H9 (cell line): Measurements from ENCODE around the gene FRRS1L. TPM values are rescaled to one million over a fixed set of nuclear protein-coding genes. Genes with fewer than 3 reads are reported as not detected.

Experiments
- DNase-seq: peaks from one replicate; pipeline ENCODE4 v3.0.0-alpha.2; 2017
- H2AFZ ChIP-seq: one replicate; pipeline ENCODE4 v1.6.1; 2013; ENCODE audit warnings: mild to moderate bottlenecking, low read length, control low read depth, moderate library complexity
- H2AK5ac ChIP-seq: 2 replicates; pipeline ENCODE4 v1.6.1; 2013; ENCODE audit warnings: low read length, control low read depth, mixed read lengths; ENCODE audit not compliant: insufficient read length
- H2BK120ac ChIP-seq: one replicate; pipeline ENCODE4 v1.6.1; 2013; ENCODE audit warnings: low read depth, mild to moderate bottlenecking, low read length, control low read depth, inconsistent platforms; ENCODE audit not compliant: poor library complexity, severe bottlenecking
- H2BK12ac ChIP-seq: 2 replicates; pipeline ENCODE4 v1.6.1; 2013; ENCODE audit warnings: low read length, control low read depth, mixed read lengths, low read depth; ENCODE audit not compliant: insufficient read length
- H2BK15ac ChIP-seq: 2 replicates; pipeline ENCODE4 v1.6.1; 2013; ENCODE audit warnings: low read depth, low read length, control low read depth
- H2BK20ac ChIP-seq: one replicate; pipeline ENCODE4 v1.6.1; 2013; ENCODE audit warnings: low read depth, mild to moderate bottlenecking, low read length, control low read depth, inconsistent platforms; ENCODE audit not compliant: poor library complexity, severe bottlenecking
- H2BK5ac ChIP-seq: 2 replicates; pipeline ENCODE4 v1.6.1; 2013; ENCODE audit warnings: low read length, control low read depth, mixed read lengths; ENCODE audit not compliant: insufficient read length
- H3K14ac ChIP-seq: 2 replicates; pipeline ENCODE4 v1.6.1; 2013; ENCODE audit warnings: low read length, control low read depth; ENCODE audit not compliant: insufficient read depth
- H3K18ac ChIP-seq: 2 replicates; pipeline ENCODE4 v1.6.1; 2013; ENCODE audit warnings: low read depth, mild to moderate bottlenecking, mixed read lengths, low read length, control low read depth; ENCODE audit not compliant: insufficient read length
- H3K23ac ChIP-seq: 2 replicates; pipeline ENCODE4 v1.6.1; 2013; ENCODE audit warnings: low read length, control low read depth, mixed read lengths, low read depth; ENCODE audit not compliant: insufficient read length
- H3K23me2 ChIP-seq: 2 replicates; pipeline ENCODE4 v1.6.1; 2013; ENCODE audit warnings: low read depth, mild to moderate bottlenecking, mixed read lengths, low read length, control low read depth; ENCODE audit not compliant: insufficient read length, poor library complexity, severe bottlenecking
- H3K27ac ChIP-seq: 2 replicates; pipeline ENCODE4 v1.5.1; 2013; ENCODE audit warnings: low read length, control low read depth, mixed read lengths, low read depth; ENCODE audit not compliant: insufficient read length
- H3K27me3 ChIP-seq: 2 replicates; pipeline ENCODE4 v1.6.1; 2013; ENCODE audit warnings: low read length, control low read depth, inconsistent platforms; ENCODE audit not compliant: insufficient read depth
- H3K4ac ChIP-seq: 2 replicates; pipeline ENCODE4 v1.6.1; 2013; ENCODE audit warnings: low read depth, mild to moderate bottlenecking, control low read depth, inconsistent platforms, low read length, moderate library complexity
- H3K4me1 ChIP-seq: 2 replicates; pipeline ENCODE4 v1.6.1; 2013; ENCODE audit warnings: low read length, control low read depth, inconsistent platforms; ENCODE audit not compliant: insufficient read depth
- H3K4me2 ChIP-seq: 2 replicates; pipeline ENCODE4 v1.6.1; 2013; ENCODE audit warnings: low read length, control low read depth, mixed read lengths; ENCODE audit not compliant: insufficient read length, insufficient read depth
- H3K56ac ChIP-seq: 2 replicates; pipeline ENCODE4 v1.6.1; 2013; ENCODE audit warnings: low read depth, mild to moderate bottlenecking, mixed read lengths, low read length, control low read depth; ENCODE audit not compliant: insufficient read length
- H3K79me1 ChIP-seq: 2 replicates; pipeline ENCODE4 v1.6.1; 2013; ENCODE audit warnings: low read depth, mild to moderate bottlenecking, moderate library complexity, low read length, control low read depth, inconsistent platforms; ENCODE audit not compliant: insufficient read depth, poor library complexity, severe bottlenecking
- H3K79me2 ChIP-seq: 2 replicates; pipeline ENCODE4 v1.6.1; 2013; ENCODE audit warnings: low read length, control low read depth, inconsistent platforms; ENCODE audit not compliant: insufficient read depth
- H3K9ac ChIP-seq: 2 replicates; pipeline ENCODE4 v1.6.1; 2013; ENCODE audit warnings: low read length, control low read depth, mixed read lengths; ENCODE audit not compliant: insufficient read length; ENCODE audit errors: extremely low read depth
- H3K9me3 ChIP-seq: one replicate; pipeline ENCODE4 v1.6.1; 2013; ENCODE audit warnings: low read depth, low read length, inconsistent platforms; ENCODE audit not compliant: control insufficient read depth
- H3T11ph ChIP-seq: one replicate; pipeline ENCODE4 v1.6.1; 2013; ENCODE audit warnings: mild to moderate bottlenecking, low read length, control low read depth, inconsistent platforms
- H4K20me1 ChIP-seq: one replicate; pipeline ENCODE4 v1.6.1; 2013; ENCODE audit not compliant: control insufficient read depth, insufficient read length, insufficient read depth
- H4K5ac ChIP-seq: 2 replicates; pipeline ENCODE4 v1.6.1; 2013; ENCODE audit warnings: low read depth, mild to moderate bottlenecking, mixed read lengths, low read length, control low read depth; ENCODE audit not compliant: insufficient read length
- H4K8ac ChIP-seq: replicated peaks from 2 replicates; pipeline ENCODE4 v1.6.1; 2013; ENCODE audit warnings: low read length, control low read depth, mixed read lengths, low read depth; ENCODE audit not compliant: insufficient read length
- H4K91ac ChIP-seq: 2 replicates; pipeline ENCODE4 v1.6.1; 2013; ENCODE audit warnings: low read depth, mild to moderate bottlenecking, moderate library complexity, mixed read lengths, low read length, control low read depth; ENCODE audit not compliant: insufficient read length
- H3K27ac Mint-ChIP-seq, 3 experiments: 2 replicates in 2 of 3; 3 replicates in 1 of 3; pipeline ENCODE4 v1.8.0; 2020 to 2021; ENCODE audit warnings: mixed read lengths in 3 of 3, mild to moderate bottlenecking in 1 of 3, moderate library complexity in 1 of 3
- H3K27me3 Mint-ChIP-seq: 2 replicates; pipeline ENCODE4 v1.8.0; 2021; ENCODE audit warnings: low read depth, mild to moderate bottlenecking, moderate library complexity, mixed read lengths
- H3K36me3 Mint-ChIP-seq, 3 experiments: 2 replicates in 2 of 3; 3 replicates in 1 of 3; pipeline ENCODE4 v1.8.0; 2020 to 2021; ENCODE audit warnings: low read depth in 3 of 3, mixed read lengths in 3 of 3; ENCODE audit not compliant: insufficient read depth in 1 of 3
- H3K4me1 Mint-ChIP-seq, 2 experiments: 2 replicates each; pipeline ENCODE4 v1.8.0; 2020; ENCODE audit warnings: mixed read lengths in 2 of 2
- H3K4me3 Mint-ChIP-seq, 2 experiments: 2 replicates in 1 of 2; 3 replicates in 1 of 2; pipeline ENCODE4 v1.8.0; 2020 to 2021; ENCODE audit warnings: mild to moderate bottlenecking in 2 of 2, mixed read lengths in 2 of 2, moderate library complexity in 1 of 2
- H3K9me3 Mint-ChIP-seq, 2 experiments: 2 replicates in 1 of 2; 3 replicates in 1 of 2; pipeline ENCODE4 v1.8.0; 2020; ENCODE audit warnings: mild to moderate bottlenecking in 2 of 2, mixed read lengths in 2 of 2, moderate library complexity in 1 of 2
- CTCF ChIP-seq: fragments of 200-600 bp; sonication (generic); conservative IDR thresholded peaks from 3 replicates; pipeline ENCODE4 v1.8.0; 2021; ENCODE audit warnings: antibody characterized with exemption, mild to moderate bottlenecking
- WGBS: extraction: QIAGEN DNeasy Blood & Tissue Kit; methylation state at CpG from one replicate; pipeline ENCODE4 v1.1.7; 2013; ENCODE audit warnings: missing lambda C conversion rate, low lambda C conversion rate, mixed read lengths; ENCODE audit not compliant: insufficient read length; ENCODE audit errors: extremely low coverage; 5-methylcytosine and 5-hydroxymethylcytosine counted together
- total RNA-seq: library from RNA; stranded (reverse); gene quantifications from 2 replicates; pipeline ENCODE4 v1.2.1, GENCODE V29; 2021

The FRRS1L gene
- total RNA-seq, 1 experiment from 2014 or later = 3.3 TPM

- H3K4me1 Mint-ChIP-seq = peaks cover 34 to 44% of the 10 kb centered on the region in 2 experiments
- H3K56ac ChIP-seq = no peak overlapping the region
- H2BK20ac ChIP-seq = no peak overlapping the region
- H4K5ac ChIP-seq = no peak overlapping the region
- H3K27ac ChIP-seq = no peak overlapping the region
- H2BK120ac ChIP-seq = no peak overlapping the region
- no peak overlapping the region for H3K4me2 ChIP-seq
- TF ChIP-seq CTCF = no peak
- no peak overlapping the region for H3K23ac ChIP-seq
- H2AK5ac ChIP-seq = no peak overlapping the region
- no peaks in the 10 kb centered on the region for H4K20me1 ChIP-seq
- H2BK5ac ChIP-seq = no peak overlapping the region
- no peaks in the 10 kb centered on the region for H3K9me3 ChIP-seq
- no peak overlapping the region for H3K9ac ChIP-seq
- no peak overlapping the region for H2AFZ ChIP-seq
- H2BK12ac ChIP-seq = no peak overlapping the region
- peaks cover 9% of the 10 kb centered on the region for H3K79me1 ChIP-seq
- H3K23me2 ChIP-seq = no peaks in the 10 kb centered on the region
- no peak for DNase-seq
- no peaks in the 10 kb centered on the region; the same call in 1 of the 2 replicates for H3K4me1 ChIP-seq
- H3K27ac Mint-ChIP-seq = peak overlapping the region in 2 of 3 experiments; percentile 9 to 53; a peak in 4 of 7 replicates
- no peak overlapping the region for H3K4ac ChIP-seq
- WGBS = no CpG with 5 or more reads among the region's 5 CpGs
- H3K36me3 Mint-ChIP-seq = peaks cover 0 to 7% (median 5%) of the 10 kb centered on the region in 3 experiments; a peak in 5 of 7 replicates
- H3K27me3 Mint-ChIP-seq = no peaks in the 10 kb centered on the region
- no peak overlapping the region for H2BK15ac ChIP-seq
- H3K79me2 ChIP-seq = peaks cover 25% of the 10 kb centered on the region
- no peak overlapping the region for H4K8ac ChIP-seq
- H3T11ph ChIP-seq = no peak overlapping the region
- no peak overlapping the region for H3K18ac ChIP-seq
- H3K27me3 ChIP-seq = no peaks in the 10 kb centered on the region
- no peak overlapping the region for H3K4me3 Mint-ChIP-seq
- H3K14ac ChIP-seq = no peak overlapping the region
- H3K9me3 Mint-ChIP-seq = no peaks in the 10 kb centered on the region
- no peak overlapping the region for H4K91ac ChIP-seq
Measured at GRCh38 chr9:109110329-109111021, 56.6 kb downstream of the FRRS1L start.
